Stimulated activated CD4-positive, alpha-beta T cell treated with anti-CD3 and anti-CD28 coated beads, Interleukin-4, amount 100 ng/mL, for 24 hours (primary cell): Measurements from ENCODE around the gene DPF3.
A peak's percentile ranks its signal among the peaks of the same experiment; 100 is the strongest.

Experiments used
- DNase-seq: peaks from one replicate; pipeline ENCODE4 v3.0.0-alpha.2; 2020

Gene DPF3

DNA sequence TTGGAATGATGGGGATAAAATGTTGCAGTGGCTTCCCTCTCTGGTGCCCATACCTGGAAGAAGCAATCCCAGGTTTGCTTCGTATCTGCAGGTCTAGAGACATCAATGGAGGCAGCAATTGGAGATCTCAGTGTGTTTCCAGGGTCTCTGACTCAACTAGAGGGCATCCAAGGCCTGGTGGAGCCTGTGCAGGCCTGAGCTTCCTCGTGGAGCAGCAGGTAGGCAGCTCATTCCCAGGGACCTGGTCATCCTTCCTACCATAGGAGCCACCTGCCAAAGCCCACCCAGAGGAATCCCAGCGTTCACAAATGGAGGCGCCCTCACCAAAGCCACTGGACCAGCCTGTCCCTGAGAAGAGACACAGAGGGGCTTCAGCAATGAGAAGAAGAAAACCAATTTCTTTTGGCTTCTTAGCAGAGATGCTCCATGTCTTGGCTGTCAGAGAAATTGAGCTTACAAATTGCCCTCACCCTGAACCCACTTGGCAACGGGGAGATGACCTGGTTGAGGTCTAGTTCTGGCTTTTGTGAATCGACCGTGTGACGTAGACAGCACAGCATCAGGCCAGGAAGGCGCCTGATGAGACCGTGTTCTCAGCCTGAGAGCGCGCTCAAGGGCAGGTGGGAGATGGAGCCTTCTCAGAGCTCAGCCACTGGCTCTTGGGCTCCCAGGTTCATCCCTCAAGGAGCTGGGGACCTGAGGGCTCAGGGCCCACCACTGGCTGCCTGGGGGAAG lies 283.6 kb downstream of the DPF3 start:
- peak; percentile 1 for DNase-seq

DNA sequence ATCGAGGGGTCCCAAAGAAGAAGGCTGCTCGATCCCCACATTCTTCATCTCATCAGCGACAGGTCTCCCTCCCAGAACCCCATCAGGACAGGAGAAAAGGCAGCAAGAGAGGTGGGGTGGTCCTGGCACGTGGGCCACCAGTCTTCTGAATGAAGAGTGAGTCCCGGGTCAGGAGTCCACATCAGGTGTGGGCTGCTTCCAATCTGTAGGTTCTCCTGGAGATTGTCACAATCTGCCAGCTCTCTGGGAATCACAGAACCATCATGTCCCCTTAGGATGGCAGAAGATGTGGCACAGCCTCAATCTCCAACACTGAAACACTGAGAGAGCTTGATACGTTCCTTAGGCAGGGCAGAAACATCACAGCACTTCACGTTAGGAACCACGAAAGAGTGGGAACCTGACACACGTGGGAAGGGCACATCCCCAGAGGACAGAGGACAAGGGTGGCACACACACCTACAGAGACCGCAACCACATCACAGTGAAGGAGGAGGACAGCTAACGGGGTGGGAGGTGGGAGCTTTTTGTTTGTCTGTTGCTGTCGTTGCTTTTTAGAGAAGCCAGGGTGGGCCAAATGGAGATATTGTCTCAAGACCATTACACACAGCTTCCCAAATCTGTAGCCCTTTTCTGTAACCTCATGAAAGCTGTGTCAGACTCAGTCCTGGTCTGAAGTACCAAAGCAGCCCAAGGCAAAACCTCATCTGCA lies 284.5 kb downstream of the DPF3 start:
- no peak for DNase-seq

DNA sequence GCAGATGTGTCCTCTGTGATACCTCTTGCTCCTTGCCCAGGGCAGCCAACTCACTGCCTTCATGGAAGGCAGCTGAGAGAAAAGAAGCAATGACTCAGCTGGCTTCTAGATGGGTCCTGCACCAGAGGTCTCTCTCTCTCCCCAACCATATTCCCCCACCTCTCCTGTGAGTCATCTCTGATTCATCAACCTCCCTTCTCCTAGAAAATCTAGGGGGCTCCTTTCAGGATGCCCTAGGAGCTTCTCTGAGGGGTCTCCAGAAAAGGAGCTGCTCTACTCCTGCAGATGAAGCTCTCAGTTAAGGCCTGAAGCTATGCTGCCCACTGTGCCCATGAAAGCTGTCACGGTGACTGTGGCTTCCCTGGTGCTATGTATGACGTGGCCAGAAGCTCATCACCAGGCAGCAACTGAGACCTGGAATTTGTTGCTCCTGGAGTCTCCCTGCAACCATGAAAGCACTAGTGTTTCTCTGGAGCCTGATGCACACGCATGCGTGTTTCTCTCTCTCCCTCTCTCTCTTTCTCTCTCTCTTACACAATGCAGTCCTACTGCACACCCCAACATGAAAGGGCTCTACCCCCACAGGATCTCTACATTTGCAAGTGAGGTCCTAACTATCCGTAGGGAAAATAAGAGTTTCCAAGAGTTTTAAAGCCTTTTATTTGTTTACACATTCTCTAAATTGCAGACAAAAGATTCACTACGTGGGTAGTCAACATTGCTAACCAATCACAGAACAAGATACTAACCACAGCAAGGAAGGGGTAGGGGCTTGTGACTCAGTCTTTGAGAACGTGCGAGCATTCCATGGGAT lies 285.3 kb downstream of the DPF3 start:
- no peak for DNase-seq

DNA sequence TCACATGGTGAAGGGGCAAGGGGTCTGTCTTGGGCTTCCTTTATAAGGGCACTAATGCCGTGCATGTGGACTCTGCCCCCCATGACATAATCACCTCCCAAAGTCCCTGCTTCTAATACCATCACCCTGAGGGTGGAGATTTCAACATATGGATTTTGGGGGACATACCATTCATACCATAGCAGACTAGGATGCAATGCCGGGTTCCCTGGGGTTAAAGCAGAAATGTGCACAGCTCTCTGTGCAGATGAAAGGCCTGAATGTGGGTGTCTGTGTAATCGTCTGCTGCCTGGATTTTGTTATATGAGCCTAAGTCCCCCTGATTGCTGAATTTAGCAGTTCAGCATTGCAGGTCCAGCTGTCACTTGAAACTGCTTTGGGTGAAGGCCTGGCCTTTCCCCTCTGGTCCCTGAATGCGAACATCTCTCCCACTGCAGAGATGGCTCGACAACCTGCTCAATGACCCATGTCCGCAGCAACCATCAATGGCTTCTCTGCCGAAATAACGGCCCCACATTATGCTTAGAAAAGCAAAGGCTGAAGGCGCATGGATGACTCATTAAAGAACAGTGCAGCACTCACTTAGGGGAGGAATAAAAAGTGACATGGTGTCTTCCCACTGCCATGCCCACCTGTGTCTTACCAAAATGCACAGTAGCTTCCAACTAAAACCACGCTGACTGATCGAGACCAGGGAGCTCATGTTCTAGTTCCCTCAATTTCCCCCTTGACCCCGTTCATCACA lies 286.3 kb downstream of the DPF3 start:
- no peak for DNase-seq

DNA sequence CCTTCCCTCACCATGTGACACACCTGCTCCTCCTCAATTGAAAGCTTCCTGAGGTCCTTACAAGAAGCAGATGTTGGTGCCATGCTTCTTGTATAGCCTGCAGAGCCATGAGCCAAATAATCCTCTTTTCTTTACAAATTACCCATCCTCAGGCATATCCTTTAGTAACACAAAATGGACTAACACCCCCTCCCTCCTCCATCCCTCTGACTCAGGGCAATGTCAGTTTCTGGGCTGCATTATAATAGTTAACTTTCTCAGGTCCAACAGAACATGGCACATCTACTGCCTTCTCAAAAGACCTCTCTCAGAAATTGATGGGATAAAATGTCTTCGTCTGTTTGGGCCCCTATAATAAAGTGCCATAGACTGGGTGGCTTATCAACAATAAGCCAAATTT lies 287.0 kb downstream of the DPF3 start:
- DNase-seq, result no peak

DNA sequence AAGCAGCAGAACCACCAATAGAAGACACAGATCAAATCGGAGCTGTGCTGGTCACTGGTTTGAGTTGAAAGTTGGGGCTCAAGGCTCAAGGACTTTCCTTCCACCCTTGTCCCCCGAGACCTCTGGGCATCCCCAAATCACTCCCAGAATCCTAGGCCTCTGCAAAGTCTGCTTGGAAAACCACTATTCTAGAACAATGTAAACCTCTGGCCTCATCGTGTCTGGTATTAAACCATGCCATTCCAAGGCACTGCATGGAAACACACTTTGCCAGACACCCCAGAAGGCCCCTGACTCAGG lies 288.0 kb downstream of the DPF3 start:
- DNase-seq, result no peak

DNA sequence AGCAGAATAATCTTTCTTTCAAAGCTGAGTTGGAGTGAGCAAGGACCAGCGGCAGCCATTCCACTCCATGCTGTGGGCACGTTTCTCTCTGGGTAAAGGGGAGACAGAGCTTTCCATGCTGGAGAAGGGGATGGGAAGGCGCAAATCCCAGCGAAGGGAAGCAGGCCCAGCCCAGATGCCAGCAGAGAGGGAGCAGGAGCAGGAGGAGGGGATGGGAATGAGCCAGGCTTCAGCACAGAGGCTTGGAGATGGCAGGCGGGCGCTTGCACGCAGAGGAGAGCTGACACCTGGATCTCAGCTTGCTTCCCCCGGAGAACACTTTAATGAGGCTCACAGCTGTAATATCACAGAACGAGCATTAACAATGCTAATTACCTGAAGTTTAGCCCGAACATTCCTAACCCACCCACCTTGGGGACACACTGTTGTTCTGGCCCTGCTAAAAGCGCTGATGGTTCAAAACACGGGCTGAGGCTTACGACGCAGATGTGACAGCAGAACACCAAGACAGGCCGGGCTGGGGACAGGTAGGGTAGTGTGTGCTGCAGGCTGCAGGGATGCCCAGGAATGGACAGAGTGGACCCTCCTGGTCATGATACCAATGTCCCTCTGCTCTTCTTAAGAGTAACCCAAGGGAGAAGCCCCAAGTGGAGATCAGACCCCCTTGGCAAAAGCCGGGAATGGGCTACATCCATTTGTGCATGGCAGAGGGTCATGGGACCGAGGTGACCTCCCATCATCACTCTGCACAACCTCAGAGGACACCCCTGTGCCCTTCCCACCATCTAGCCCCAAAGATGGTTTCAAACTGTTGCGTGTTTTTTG lies 288.6 kb downstream of the DPF3 start:
- DNase-seq, result no peak

DNA sequence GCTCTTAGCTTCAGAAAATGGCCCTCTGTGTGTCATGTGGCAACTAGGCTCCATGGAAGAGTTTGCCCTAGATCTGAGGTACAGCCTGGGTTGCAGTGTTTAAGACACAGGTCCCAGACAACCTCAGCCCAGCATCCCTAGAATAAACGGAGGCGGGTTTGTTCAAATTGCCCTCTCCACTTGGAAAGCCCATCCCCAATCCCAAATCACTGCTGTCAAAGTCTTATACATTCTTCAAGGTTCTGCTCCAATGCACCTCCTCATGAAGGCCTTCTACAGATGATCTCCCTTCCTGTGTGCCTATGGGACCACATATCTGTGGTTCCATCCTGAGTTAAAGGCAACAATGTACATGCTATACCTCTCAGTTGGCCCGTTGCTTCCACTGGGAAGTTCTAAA lies 289.8 kb downstream of the DPF3 start:
- DNase-seq, result no peak

DNA sequence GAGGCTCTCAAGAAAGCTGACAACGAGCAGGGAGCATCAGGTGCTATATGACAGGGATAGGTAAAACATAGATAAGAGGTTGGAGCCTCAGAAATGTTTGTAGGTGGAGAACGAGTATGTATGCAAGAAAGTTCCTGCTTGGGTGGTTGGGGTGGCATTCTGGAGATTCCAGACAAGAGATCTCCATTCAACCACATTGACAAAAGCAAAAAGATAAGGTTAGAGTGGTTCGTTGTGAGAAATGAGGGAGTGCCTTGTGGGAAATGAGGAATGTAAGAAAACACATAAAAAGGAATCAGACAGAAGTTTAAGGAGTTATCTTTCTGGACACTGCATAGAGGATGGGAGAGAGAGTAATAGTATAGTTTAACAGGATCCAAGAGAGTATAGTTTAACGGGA lies 290.3 kb downstream of the DPF3 start:
- DNase-seq, result no peak

DNA sequence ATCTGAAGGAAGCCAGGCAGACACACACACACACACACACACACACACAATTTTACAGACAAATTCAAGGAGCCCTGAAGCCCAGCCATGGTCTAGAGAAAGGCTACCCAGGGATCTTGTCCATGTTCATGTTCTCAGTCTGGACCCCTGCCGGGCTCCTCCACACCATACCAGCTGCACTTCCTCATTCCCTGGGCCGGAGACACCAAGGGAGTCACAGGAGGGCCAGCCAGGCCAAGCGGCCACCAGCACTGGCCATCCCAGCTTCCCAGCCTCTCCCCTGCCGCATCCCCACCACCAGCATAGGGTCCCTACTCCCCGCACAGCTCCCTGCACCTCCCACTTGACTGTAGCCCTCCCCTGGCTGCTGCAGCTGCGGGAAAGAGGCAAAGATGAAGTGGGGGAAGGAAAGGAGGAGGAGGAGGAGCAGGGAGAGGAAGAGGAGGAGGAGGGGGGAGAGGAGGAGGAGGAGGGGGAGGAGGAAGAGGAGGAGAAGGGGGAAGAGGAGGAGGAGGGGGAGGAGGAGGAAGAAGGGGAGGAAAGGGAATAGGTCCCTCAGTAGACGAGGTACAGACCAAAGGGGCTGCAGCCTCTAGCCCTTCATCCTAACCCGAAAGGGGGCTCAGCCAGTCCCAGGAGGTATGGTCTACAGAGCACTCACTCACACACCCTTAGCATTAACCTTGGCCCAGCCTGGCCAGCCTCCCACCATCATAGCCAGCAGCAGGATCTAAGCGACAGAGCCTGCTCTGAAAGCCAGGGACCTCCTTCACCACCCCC lies 293.2 kb downstream of the DPF3 start:
- no peak for DNase-seq

DNA sequence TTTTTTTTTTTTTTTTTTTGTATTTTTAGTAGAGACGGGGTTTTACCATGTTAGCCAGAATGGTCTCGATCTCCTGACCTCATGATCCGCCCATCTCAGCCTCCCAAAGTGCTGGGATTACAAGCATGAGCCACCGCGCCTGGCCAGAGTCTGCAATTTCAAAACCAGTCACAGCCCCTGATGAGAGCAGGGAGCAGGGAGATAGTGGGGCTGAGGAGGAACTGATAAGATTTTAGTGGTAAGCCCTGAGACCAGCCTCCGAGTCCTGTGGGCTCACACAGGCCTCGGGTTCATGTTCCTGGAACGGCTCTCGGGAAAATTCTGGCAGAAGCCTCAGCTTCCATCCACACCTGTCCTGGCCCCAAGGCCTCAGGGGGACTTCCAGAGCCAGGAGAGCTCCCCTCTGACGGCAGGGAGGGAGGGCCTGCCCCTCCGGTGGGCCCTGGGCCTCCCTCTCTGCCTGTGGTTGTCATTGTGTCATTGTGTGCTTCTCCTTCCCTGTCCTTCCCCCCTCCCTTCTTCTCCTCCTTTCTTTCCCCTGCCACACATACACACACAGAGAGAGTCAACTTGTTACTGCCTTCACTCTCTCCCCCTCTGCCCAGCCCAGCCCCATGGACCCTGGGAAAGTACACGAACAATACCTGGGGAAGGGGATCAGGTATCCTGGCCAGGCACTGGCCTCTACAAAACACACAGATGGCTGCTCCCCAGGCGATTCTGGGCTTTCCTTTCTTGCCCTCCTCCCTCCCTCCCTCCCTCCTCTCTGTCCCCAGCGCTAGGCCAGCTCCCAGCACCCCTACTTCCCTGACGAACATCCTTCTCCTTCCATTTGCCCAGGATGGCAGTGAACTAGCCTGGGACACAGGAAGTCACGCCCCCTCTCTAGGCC lies 294.1 kb downstream of the DPF3 start:
- DNase-seq, result no peak

DNA sequence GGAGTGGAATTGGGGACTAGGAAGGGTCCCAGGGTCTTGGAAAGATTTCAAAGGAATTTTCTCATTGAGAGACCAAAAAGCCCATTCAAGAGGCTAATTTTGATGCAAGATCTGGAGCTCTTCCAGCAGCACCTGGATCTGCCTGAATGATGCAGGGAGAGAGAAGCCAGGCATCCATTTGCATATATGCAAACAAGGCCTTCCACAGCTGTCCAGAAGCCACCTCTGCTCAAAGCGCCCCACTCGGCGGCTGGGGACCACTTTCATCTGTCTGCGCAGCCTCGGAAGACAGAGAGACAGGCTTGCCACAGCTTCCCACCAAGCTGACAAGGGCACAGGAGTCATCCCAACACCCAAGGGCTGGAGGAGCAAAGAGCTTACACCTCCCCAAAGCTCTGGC lies 295.6 kb downstream of the DPF3 start:
- no peak for DNase-seq

DNA sequence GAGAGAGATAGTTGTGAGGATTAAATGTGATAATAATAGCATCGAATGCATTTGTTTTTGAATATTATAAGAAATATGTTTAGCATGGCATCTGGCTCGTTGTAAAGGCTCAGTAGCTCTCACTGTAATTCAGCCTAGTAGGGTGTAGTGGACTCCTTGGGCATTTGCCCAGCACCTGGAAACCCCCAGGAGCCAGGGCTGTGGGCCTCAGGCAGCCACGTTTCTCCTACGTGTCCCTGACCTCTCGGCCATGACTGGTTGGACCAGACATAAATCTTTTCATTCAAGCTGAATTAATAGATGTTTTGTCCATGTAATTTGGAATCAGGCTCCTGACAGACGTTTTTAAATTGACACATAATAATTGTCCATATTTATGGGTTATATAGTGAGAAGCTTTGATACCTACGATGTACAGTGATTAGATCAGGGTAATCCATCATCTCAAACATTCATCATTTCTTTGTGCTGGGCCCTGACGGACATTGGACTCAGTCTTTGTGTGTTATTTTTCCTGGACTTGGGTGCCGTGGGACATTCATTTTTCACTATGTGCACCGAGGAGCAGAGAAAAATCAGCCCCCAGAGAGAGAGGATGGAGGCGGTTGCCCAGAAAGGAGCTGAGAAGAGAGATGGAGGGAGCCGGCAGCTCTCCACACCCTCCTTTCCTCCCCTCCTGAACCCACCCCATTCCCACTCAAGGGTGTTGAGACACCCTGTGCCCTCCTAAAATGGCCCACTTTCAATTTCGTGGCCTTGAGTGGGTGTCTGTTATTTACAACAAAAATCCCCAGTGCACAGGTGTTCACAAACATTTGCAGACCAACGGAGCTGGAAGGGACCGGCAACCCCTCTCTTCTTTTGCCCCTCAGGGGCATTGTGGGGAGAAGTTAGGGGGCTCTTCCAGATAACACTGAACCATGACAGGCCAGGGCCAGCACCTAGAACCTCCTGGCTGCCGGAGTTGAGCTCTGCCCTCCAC lies 296.4 kb downstream of the DPF3 start:
- DNase-seq, result no peak

DNA sequence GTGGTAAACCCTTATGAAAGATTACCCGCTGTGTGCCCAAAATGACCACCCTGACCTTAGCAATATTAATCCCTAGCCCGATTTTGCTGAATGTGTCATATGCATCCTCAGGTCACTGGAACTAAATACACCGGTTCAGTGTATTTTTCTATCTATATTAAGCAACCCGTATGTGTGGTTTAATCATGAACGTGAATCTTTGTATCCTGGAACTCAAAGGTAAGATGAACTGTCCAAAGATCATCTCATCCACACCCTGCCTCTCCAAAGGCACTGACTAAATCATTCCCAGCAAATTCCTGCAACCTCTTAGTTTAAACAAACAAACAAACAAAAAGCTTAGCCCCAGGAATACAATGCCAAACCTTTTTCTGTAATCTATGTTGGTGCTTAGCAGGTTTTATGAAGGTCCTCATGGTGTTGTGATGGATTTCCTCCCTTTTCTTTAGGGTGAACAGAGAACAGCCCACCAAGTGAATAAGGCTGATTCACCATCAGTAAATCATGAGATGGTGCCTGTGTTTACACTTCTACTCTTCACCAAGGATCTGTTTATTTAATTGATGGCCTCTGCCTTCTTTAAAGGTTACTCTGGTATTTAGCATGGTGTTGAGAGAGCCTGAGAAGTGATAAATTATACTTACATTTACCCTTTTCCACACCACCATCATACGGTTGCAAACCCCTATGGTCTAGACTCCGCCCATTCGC lies 298.6 kb downstream of the DPF3 start:
- DNase-seq, result no peak

DNA sequence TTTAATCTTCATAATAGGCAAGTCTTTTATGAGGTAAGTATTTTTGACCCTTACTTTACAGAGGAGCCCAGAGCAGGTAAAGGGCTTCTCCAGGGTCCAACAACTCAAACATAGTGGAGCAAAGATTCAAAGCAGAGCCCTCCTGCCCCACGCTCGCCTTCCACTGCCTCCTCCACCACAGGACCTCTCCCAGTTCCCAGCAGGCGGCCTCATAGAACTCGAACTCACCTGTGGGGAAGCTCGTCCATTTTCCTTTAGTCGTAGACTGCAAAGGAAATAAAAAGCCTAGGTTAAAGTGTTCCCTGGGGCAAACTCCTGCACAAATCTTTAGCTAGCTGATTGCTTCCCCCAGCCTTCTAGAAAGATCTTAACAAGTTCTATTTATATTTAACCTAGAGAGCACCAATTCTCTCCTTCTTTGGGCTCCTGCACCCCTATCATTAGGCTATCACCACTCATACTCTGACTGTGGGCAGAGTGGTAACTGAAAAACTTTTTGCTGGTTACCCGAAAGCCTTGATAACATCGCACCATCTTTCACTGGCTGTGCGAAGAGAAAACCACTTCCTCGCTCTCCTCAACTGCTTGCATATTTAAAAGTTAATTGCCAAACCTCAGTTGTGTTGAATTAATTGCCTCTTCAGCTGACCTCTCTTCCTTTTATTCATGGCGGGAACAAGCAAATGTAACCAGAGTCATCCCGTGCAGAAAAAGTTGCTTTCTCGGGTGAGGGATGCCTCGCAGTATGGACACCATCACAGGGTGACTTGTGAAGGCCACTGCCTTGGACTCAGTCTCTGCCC lies 299.6 kb downstream of the DPF3 start:
- DNase-seq, result peak; percentile 34

DNA sequence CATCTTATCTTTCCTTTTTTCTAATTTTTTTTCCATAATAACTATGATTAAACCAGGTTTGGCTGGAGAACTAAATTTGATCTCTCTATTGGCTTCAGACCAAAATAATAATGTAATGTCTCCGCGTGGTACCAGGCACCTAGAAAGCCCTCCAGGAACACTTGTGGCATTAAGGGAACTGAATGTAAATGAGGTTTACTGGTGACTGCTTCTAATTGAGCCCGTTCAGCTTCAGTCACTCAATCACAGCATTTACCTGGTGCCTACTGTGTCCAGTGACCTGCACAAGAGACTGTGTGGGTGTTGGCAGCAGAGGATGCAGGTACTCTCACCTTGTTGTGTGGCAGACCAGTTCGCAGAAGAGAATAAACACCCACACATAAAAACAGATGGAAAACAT lies 302.5 kb downstream of the DPF3 start:
- no peak for DNase-seq

DNA sequence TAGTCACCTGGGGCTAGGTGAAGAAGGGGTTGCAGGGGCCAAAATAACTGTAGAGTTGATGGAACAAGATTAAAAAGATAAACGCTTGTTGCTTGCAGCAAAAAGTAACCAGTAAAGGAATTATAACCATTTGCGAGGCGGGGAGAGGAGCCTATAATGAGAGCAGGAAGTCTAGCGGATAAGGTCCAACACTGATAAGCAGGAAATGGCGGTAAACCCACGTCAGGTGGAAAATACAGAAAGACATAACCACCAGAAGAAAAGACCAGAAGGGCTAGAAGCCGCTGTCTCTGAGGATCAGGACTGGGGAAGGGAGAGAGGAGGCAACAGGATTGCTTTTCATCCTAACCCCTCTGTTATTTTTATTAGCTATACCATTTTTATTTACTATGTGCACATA lies 303.3 kb downstream of the DPF3 start:
- peak; percentile 7 for DNase-seq

DNA sequence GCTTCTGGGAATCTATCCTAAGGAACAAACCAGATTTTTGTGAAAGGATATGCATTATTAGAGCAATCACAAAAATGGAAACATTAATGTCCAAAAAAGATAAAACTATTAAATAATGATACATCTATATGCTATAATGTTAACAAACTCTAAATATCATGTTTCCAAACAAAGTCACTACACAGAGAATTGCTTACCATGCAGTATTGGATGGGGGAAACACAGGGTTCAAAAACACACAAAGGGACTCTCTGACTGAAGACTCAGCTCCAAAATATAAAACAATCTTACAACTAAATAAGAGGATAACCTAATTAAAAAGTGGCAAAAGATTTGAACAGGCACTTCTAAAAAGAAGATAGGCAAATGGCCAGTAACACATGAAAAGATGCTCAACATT lies 304.2 kb downstream of the DPF3 start:
- DNase-seq, result no peak
